ENCODE measurements around the gene CADPS2.

CADPS2 gene

GRCh38 chr7:122532406-122533269 is 353.6 kb downstream of the CADPS2 start:
- no peak for DNase-seq (ENCODE audit: low read depth in 3 of 3)

GRCh38 chr7:122528879-122529481 is 357.3 kb downstream of the CADPS2 start:
- no peak for DNase-seq (ENCODE audit: low read depth in 3 of 3)

GRCh38 chr7:122525355-122525754 is 360.9 kb downstream of the CADPS2 start:
- DNase-seq (ENCODE audit: low read depth in 3 of 3), result no peak

- no peak for DNase-seq (ENCODE audit: low read depth in 3 of 3)
Measured at GRCh38 chr7:122521767-122522166, 364.5 kb downstream of the CADPS2 start.

- DNase-seq (ENCODE audit: low read depth in 3 of 3), result no peak
Measured at GRCh38 chr7:122520971-122521555, 365.2 kb downstream of the CADPS2 start.

GRCh38 chr7:122518488-122518887 is 367.8 kb downstream of the CADPS2 start:
- DNase-seq (ENCODE audit: low read depth in 3 of 3), result no peak

GRCh38 chr7:122517576-122517975 is 368.7 kb downstream of the CADPS2 start:
- no peak for DNase-seq (ENCODE audit: low read depth in 3 of 3)

- DNase-seq (ENCODE audit: low read depth in 3 of 3), result no peak
Measured at GRCh38 chr7:122515404-122515803, 370.9 kb downstream of the CADPS2 start.

- DNase-seq (ENCODE audit: low read depth in 3 of 3), result no peak
Measured at GRCh38 chr7:122511268-122511667, 375.0 kb downstream of the CADPS2 start.

GRCh38 chr7:122507591-122507990 is 378.7 kb downstream of the CADPS2 start:
- DNase-seq (ENCODE audit: low read depth in 3 of 3), result no peak

GRCh38 chr7:122492007-122492406 is 394.3 kb downstream of the CADPS2 start:
- DNase-seq (ENCODE audit: low read depth in 3 of 3), result no peak

GRCh38 chr7:122488241-122488640 is 398.0 kb downstream of the CADPS2 start:
- DNase-seq (ENCODE audit: low read depth in 3 of 3), result no peak

GRCh38 chr7:122487131-122487530 is 399.1 kb downstream of the CADPS2 start:
- no peak for DNase-seq (ENCODE audit: low read depth in 3 of 3)

GRCh38 chr7:122485856-122486255 is 400.4 kb downstream of the CADPS2 start:
- no peak for DNase-seq (ENCODE audit: low read depth in 3 of 3)

- no peak for DNase-seq (ENCODE audit: low read depth in 3 of 3)
Measured at GRCh38 chr7:122482212-122482611, 404.0 kb downstream of the CADPS2 start.

GRCh38 chr7:122470859-122471258 is 415.4 kb downstream of the CADPS2 start:
- no peak for DNase-seq (ENCODE audit: low read depth in 3 of 3)

- no peak for DNase-seq (ENCODE audit: low read depth in 3 of 3)
Measured at GRCh38 chr7:122468945-122469344, 417.3 kb downstream of the CADPS2 start.

- DNase-seq (ENCODE audit: low read depth in 3 of 3), result no peak
Measured at GRCh38 chr7:122467661-122468449, 418.4 kb downstream of the CADPS2 start.

- no peak for DNase-seq (ENCODE audit: low read depth in 3 of 3)
Measured at GRCh38 chr7:122465296-122465695, 421.0 kb downstream of the CADPS2 start.

GRCh38 chr7:122463631-122464030 is 422.6 kb downstream of the CADPS2 start:
- no peak for DNase-seq (ENCODE audit: low read depth in 3 of 3)

GRCh38 chr7:122460936-122461335 is 425.3 kb downstream of the CADPS2 start:
- DNase-seq (ENCODE audit: low read depth in 3 of 3), result no peak

GRCh38 chr7:122457969-122458368 is 428.3 kb downstream of the CADPS2 start:
- DNase-seq (ENCODE audit: low read depth in 3 of 3), result no peak

Data from stimulated activated CD4-positive, alpha-beta T cell treated with anti-CD3 and anti-CD28 coated beads, TNF-alpha, amount 100 ng/mL, for 48 hours (primary cell).